HepG2 (cell line): ENCODE measurements around the gene PSMD12. TPM values are rescaled to one million over a fixed set of nuclear protein-coding genes. Genes with fewer than 3 reads are reported as not detected.

Experiments used
- ATAC-seq: fragments of 200-7000 bp; cut with Tn5 transposase; 3 replicates; pipeline ENCODE4 v1.9.1; 2020; ENCODE audit warnings: mild to moderate bottlenecking, moderate library complexity
- BruUV-seq: library from RNA; stranded (reverse); fragments of 400-500 nt; replicated peaks from 2 replicates; lab custom pipeline; 2021; lab: Mats Ljungman, UMichigan
- CTCF ChIA-PET: fragments of 300-600 bp; formaldehyde crosslinking; extraction: SDS; loops from one replicate; lab custom pipeline; 2021; ENCODE audit warnings: low total read pairs, inconsistent platforms, low intra/inter-chr PET ratio; lab: Yijun Ruan, JAX
- POLR2A ChIA-PET: fragments of 350-600 bp; sonication (Branson Sonifier 250); formaldehyde crosslinking; loops from one replicate; lab custom pipeline; 2020; ENCODE audit warnings: antibody characterized with exemption, inconsistent platforms; lab: Yijun Ruan, JAX
- DNase-seq: peaks from one replicate; pipeline ENCODE4 v3.0.0-alpha.2; 2015; ENCODE audit warnings: low spot score
- FAIRE-seq: peaks from 3 replicates; lab custom pipeline; 2011; peaks lifted over from hg19 to GRCh38; lab: Jason Lieb, UNC
- H2AFZ ChIP-seq: one replicate; pipeline ENCODE4 v1.6.1; 2011; ENCODE audit warnings: low read length, inconsistent platforms
- H3K27ac ChIP-seq: fragments of 300-600 bp; 3 replicates; pipeline ENCODE4 v1.8.0; 2011; ENCODE audit warnings: mixed run types, mild to moderate bottlenecking, mixed read lengths, low read length, inconsistent platforms; ENCODE audit not compliant: insufficient read depth; ENCODE audit errors: extremely low read length
- H3K27me3 ChIP-seq, 2 experiments: fragments of 200-600 bp in 1 of 2; 2 replicates in 1 of 2; 3 replicates in 1 of 2; pipeline versions ENCODE4 v1.6.0 to v1.8.0; 2011; ENCODE audit warnings: low read length in 2 of 2, mild to moderate bottlenecking in 2 of 2, moderate library complexity in 2 of 2, inconsistent platforms in 1 of 2; ENCODE audit not compliant: insufficient read depth in 2 of 2, control insufficient read depth in 1 of 2
- H3K36me3 ChIP-seq, 2 experiments: fragments of 200-600 bp in 1 of 2; replicated peaks in 1 of 2; 2 replicates in 1 of 2; 3 replicates in 1 of 2; pipeline versions ENCODE4 v1.5.1 to v1.8.0; 2011; ENCODE audit warnings: low read length in 2 of 2, inconsistent platforms in 1 of 2; ENCODE audit not compliant: insufficient read depth in 2 of 2, control insufficient read depth in 1 of 2
- H3K4me1 ChIP-seq: 2 replicates; pipeline ENCODE4 v1.5.1; 2012; ENCODE audit warnings: low read length, inconsistent platforms; ENCODE audit not compliant: insufficient read depth
- H3K4me2 ChIP-seq: 2 replicates; pipeline ENCODE4 v1.6.0; 2011; ENCODE audit warnings: low read depth, low read length, inconsistent platforms
- H3K4me3 ChIP-seq, 3 experiments: fragments of 200-600 bp in 1 of 3; sonication (generic), shearing (Covaris generic) in 1 of 3; replicated peaks in 1 of 3; 2 replicates each; pipeline ENCODE4 v1.5.1; 2011 to 2016; ENCODE audit warnings: low read length in 3 of 3, inconsistent platforms in 2 of 3, low read depth in 2 of 3, mild to moderate bottlenecking in 2 of 3, control low read depth in 1 of 3, mixed read lengths in 1 of 3; ENCODE audit not compliant: insufficient read depth in 1 of 3
- H3K79me2 ChIP-seq: one replicate; pipeline ENCODE4 v1.6.1; 2011; ENCODE audit warnings: low read length, inconsistent platforms; ENCODE audit not compliant: insufficient read depth
- H3K9ac ChIP-seq: 2 replicates; pipeline ENCODE4 v1.6.0; 2011; ENCODE audit warnings: mild to moderate bottlenecking, low read depth, low read length, inconsistent platforms; ENCODE audit not compliant: insufficient read depth
- H3K9me3 ChIP-seq: 2 replicates; pipeline ENCODE4 v1.5.1; 2012; ENCODE audit warnings: mild to moderate bottlenecking, low read length
- H4K20me1 ChIP-seq: 2 replicates; pipeline ENCODE4 v1.6.0; 2011; ENCODE audit warnings: inconsistent platforms, mild to moderate bottlenecking, low read length, moderate library complexity; ENCODE audit not compliant: insufficient read depth
- AFF4 ChIP-seq: sonication (generic); formaldehyde crosslinking; IDR thresholded peaks from 2 replicates; pipeline ENCODE4 v1.4.0; 2020; ENCODE audit warnings: missing genetic modification reagents
- ATF6 ChIP-seq: sonication (generic); formaldehyde crosslinking; conservative IDR thresholded peaks from 2 replicates; pipeline ENCODE4 v1.4.0; 2020; ENCODE audit warnings: missing genetic modification reagents
- GATA4 ChIP-seq: sonication (generic); IDR thresholded peaks from 2 replicates; pipeline ENCODE4 v1.6.1; 2016; ENCODE audit warnings: antibody characterized with exemption, low read depth, borderline replicate concordance
- SRSF9 ChIP-seq: fragments of 200-400 bp; formaldehyde crosslinking; IDR thresholded peaks from 2 replicates; pipeline ENCODE4 v1.6.1; 2018; ENCODE audit warnings: borderline replicate concordance, mild to moderate bottlenecking, low read depth, low read length; ENCODE audit not compliant: insufficient read depth, poor library complexity, severe bottlenecking
- ZNF354B ChIP-seq: sonication (generic); formaldehyde crosslinking; IDR thresholded peaks from 2 replicates; pipeline ENCODE4 v1.8.0; 2022; ENCODE audit warnings: mild to moderate bottlenecking, missing genetic modification reagents
- WGBS: methylation state at CpG from one replicate; pipeline ENCODE4 v1.1.6; 2017; ENCODE audit warnings: low lambda C conversion rate; 5-methylcytosine and 5-hydroxymethylcytosine counted together
- in situ Hi-C: cut with HindIII; loops from 2 replicates; pipeline ENCODE4 v1.10.0; 2017; ENCODE audit warnings: low pct_unique_long_range_greater_than_20kb; ENCODE audit not compliant: extremely low pct_ligation_motif_present
- intact Hi-C: fragments of 100-400 bp; cut with micrococcal nuclease; formaldehyde crosslinking; loops from one replicate; pipeline ENCODE4 v1.10.0; 2022; ENCODE audit not compliant: unreplicated experiment
- polyA plus RNA-seq, 8 experiments: library from polyadenylated mRNA; depleted of rRNA in 3 of 8; stranded (reverse) in 7 of 8; unstranded in 1 of 8; fragments of >200 nt; fragmentation: Illumina TruSeq in 4 of 8; extraction: Trizol in 4 of 8; gene quantifications; 2 replicates each; pipeline versions ENCODE4 v1.2.1 to v1.2.3, GENCODE V29; 2011 to 2016; ENCODE audit warnings: low read depth in 4 of 8, missing spikeins in 1 of 8, mixed read lengths in 1 of 8; ENCODE audit not compliant: insufficient read depth in 1 of 8
- total RNA-seq, 5 experiments: library from RNA; depleted of rRNA; stranded (reverse); fragments of >200 nt; fragmentation: Illumina TruSeq; extraction: Trizol; gene quantifications; 2 replicates each; pipeline ENCODE4 v1.2.3, GENCODE V29; 2016; ENCODE audit warnings: low read depth in 1 of 5

Gene PSMD12
- total and polyA plus RNA-seq, 2 of the 13 experiments (the other 11 are each of a cell fraction or from before 2014, with no cell fraction given) = 27.4 to 71.7 TPM

GRCh38 chr17:67414559-67414958, 48.2 kb upstream of the PSMD12 start:
- H3K27ac ChIP-seq = no peak overlapping the region
- BruUV-seq = no TSS peak
- ATAC-seq (no peak), FAIRE-seq (no peak), DNase-seq (no peak)
- H3K4me2 ChIP-seq = no peak overlapping the region
- H3K4me3 ChIP-seq = no peak overlapping the region
- H3K9ac ChIP-seq = no peak overlapping the region
- H2AFZ ChIP-seq = no peak overlapping the region
- no peaks in the 10 kb centered on the region for H3K27me3 ChIP-seq
- in situ Hi-C loops = no loop called here
- ChIA-PET POLR2A (no interaction called here), CTCF (no interaction called here)
- intact Hi-C loops = no loop called here
- no peaks in the 10 kb centered on the region for H4K20me1 ChIP-seq
- H3K36me3 ChIP-seq = no peaks in the 10 kb centered on the region
- no peak for TF ChIP-seq AFF4 (CRISPR knock-in tag)
- H3K9me3 ChIP-seq = no peaks in the 10 kb centered on the region
- H3K4me1 ChIP-seq = no peaks in the 10 kb centered on the region
- WGBS = 69% methylated on average over 2 of the region's 2 CpGs
- no peaks in the 10 kb centered on the region for H3K79me2 ChIP-seq

DNA sequence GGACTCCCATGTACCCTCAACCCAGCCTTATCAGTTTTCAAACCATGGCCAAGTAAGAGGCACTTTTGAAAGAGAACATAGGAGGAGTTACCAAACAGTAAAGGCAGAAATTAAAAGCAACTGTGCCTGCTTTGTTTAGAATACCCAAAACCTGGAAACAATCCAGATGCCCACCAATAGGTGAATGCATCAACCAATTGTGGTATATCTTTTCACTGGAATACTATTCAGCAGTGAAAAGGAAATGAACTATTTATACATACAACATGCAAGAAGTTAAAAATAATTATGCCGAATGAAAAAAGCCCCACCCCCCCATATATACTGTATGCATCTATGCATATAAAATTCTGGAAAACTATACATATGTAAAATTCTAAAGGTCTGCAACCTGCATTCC, 47.8 kb upstream of the PSMD12 start:
- in situ Hi-C loops = no loop called here
- ChIA-PET CTCF (no interaction called here), POLR2A (no interaction called here)
- no peak overlapping the region for H3K4me3 ChIP-seq
- no peaks in the 10 kb centered on the region for H3K27me3 ChIP-seq
- no peaks in the 10 kb centered on the region for H3K4me1 ChIP-seq
- H4K20me1 ChIP-seq = no peaks in the 10 kb centered on the region
- no peaks in the 10 kb centered on the region for H3K9me3 ChIP-seq
- intact Hi-C loops = no loop called here
- H3K4me2 ChIP-seq = no peak overlapping the region
- ATAC-seq (no peak), FAIRE-seq (no peak), DNase-seq (no peak)
- H3K27ac ChIP-seq = no peak overlapping the region
- H3K36me3 ChIP-seq = no peaks in the 10 kb centered on the region
- BruUV-seq = no TSS peak
- TF ChIP-seq ATF6 (CRISPR knock-in tag) (no peak), GATA4 (no peak), SRSF9 (no peak), ZNF354B (no peak)
- WGBS = 0% methylated on average over 1 of the region's 1 CpG
- no peak overlapping the region for H2AFZ ChIP-seq
- H3K79me2 ChIP-seq = no peaks in the 10 kb centered on the region
- H3K9ac ChIP-seq = no peak overlapping the region
